ENCODE results near the gene RAB30. TPM values are rescaled to one million over a fixed set of nuclear protein-coding genes. Genes with fewer than 3 reads are reported as not detected.
A peak's percentile ranks its signal among the peaks of the same experiment; 100 is the strongest.

RAB30 gene
- total RNA-seq, 1 donor from 2014 or later, result 7.7 TPM

DNA sequence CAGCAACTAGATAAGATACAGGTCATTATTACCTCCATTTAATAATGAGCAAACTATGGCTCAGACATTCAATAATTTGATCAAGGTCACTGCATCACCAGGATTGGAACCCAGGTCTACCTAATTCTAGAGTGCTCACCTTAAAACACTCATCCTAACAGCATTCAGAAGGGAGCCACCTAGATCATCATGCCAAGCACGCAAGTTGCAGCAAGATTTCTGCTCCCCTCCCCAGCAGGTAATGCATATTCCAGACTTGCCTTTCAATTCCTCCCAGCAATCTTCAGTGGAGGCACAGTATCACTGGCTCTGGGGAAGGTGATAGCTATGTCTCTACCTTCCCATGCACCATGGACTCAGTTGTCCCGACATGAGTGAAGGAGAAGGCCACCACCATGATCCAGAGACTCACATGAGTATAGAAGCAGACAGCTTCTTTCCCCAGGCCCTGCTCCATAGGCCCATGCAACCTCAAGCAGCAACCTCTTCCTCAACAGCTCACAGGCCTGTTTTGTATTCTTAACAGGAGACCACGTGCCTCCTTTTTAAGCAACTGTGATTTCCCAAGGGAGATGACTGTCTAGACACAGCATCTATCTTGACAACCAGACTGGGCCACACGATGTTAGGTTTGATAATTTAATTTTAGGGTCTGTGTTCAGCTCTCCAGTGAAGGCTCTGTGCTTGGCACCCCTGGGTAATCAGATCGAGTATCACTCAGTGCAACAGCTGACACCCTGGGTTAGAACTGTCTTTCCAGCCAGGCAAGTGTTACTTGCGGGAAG lies 36.4 kb downstream of the RAB30 start:
- no peak for DNase-seq (ENCODE audit: low spot score in 2 of 2)
- H3K36me3 ChIP-seq, result no peaks in the 10 kb centered on the region
- H3K4me1 ChIP-seq, result peaks cover 4 to 13% of the 10 kb centered on the region in 2 donors
- H3K27me3 ChIP-seq, result no peaks in the 10 kb centered on the region
- H3K27ac ChIP-seq, result peak overlapping the region; percentile 44 to 80
- H3K4me3 ChIP-seq, result no peak overlapping the region
- intact Hi-C loops (cut with DNase I), result loop anchor here (2.0 kb wide), 1 partner anchor 16 kb away; no protein-coding TSS in a partner anchor
- TF ChIP-seq, protein P1, sequence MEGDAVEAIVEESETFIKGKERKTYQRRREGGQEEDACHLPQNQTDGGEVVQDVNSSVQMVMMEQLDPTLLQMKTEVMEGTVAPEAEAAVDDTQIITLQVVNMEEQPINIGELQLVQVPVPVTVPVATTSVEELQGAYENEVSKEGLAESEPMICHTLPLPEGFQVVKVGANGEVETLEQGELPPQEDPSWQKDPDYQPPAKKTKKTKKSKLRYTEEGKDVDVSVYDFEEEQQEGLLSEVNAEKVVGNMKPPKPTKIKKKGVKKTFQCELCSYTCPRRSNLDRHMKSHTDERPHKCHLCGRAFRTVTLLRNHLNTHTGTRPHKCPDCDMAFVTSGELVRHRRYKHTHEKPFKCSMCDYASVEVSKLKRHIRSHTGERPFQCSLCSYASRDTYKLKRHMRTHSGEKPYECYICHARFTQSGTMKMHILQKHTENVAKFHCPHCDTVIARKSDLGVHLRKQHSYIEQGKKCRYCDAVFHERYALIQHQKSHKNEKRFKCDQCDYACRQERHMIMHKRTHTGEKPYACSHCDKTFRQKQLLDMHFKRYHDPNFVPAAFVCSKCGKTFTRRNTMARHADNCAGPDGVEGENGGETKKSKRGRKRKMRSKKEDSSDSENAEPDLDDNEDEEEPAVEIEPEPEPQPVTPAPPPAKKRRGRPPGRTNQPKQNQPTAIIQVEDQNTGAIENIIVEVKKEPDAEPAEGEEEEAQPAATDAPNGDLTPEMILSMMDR (IDR thresholded peaks at IDR 0.05), result no peak
- H3K9me3 ChIP-seq, result no peaks in the 10 kb centered on the region

DNA sequence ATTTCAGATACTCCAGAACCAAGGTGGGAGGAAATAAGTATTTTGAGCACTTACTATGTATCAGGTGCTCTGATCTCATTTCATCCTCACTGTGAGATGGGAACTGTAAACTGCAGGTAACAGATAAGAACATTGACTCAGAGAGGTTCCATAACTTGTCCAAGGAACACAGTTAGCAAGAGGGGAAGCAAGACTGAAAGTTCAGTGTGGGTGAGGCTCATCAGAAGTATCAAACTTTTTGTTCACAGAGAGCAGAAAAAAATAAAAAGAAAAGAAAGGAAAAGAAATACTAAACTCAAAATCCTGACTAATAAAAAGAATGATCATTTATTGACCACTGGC lies 37.1 kb downstream of the RAB30 start:
- TF ChIP-seq, protein P1 (IDR thresholded peaks at IDR 0.05), result no peak
- DNase-seq (ENCODE audit: low spot score in 2 of 2), result no peak
- Histone ChIP-seq H3K4me1 (peaks cover 4 to 13% of the 10 kb centered on the region in 2 donors), H3K27me3 (no peaks in the 10 kb centered on the region), H3K36me3 (no peaks in the 10 kb centered on the region), H3K4me3 (peak overlapping the region in 1 of 2 donors; percentile 41), H3K9me3 (no peaks in the 10 kb centered on the region), H3K27ac (peak overlapping the region; percentile 80 to 83)
- intact Hi-C loops (cut with DNase I), result loop anchor here (1.0 to 2.0 kb wide), 2 partner anchors 16 to 37 kb away; partner anchors contain the start of gene RAB30

DNA sequence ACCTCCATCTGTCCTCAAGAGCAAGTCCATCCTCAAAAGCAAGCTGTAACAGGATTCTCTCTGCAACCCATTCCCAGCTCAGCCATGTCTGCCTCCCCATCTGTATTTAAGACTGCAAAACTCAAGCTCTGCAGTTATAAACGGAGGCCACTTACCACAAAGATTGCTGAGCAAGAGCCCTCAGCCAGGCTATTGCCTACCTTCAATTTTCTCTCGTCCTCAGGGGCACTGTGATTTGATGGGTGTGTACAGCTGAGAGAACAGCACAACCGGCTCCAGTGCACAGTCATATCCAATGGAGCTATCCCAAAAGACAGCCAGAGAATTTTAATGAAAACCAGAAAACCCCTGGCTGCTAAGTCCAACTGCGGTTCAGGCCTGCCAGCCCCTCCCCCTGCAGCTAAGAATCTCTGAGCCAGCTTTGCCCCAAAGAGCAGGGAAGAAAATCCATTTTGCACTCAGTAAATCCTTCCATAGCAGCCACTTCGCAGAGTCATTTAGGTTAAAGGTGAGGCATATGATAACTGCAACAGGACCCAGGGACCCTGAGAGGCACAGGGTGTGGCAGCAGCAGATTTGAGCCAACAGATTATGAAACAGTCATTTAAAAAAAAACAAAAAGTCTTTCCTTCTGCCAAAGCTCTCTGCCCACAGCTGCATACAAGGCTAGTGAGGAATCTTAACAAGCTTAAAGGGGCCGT lies 37.6 kb downstream of the RAB30 start:
- DNase-seq (ENCODE audit: low spot score in 2 of 2), result peak in 1 of 2 donors; percentile 72
- Histone ChIP-seq H3K4me3 (peak overlapping the region; percentile 32 to 41), H3K27ac (peak overlapping the region; percentile 80 to 83), H3K36me3 (no peaks in the 10 kb centered on the region), H3K9me3 (no peaks in the 10 kb centered on the region), H3K27me3 (no peaks in the 10 kb centered on the region), H3K4me1 (peaks cover 4 to 13% of the 10 kb centered on the region in 2 donors)
- TF ChIP-seq, protein P1 (IDR thresholded peaks at IDR 0.05), result no peak
- intact Hi-C loops (cut with DNase I), result loop anchor here (1.0 to 2.0 kb wide), 2 partner anchors 17 to 37 kb away; partner anchors contain the start of gene RAB30

DNA sequence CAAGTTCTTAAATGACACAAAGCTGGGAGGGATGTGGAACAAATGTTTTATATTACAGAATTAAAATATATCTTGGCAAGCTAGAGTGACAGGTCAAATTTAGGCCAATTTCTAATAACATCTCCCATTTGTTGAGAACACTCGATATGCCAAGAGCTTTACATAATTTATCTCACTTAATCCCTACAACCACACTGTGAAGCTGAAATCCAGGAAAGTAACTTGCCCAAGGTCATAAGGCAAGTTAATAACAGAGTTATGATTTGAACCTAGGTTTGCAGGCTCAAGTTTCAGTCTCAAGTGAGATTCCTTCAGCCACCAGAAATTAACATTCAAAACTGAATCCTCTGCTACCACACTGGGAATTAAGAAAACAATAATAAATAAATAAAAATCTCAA lies 38.3 kb downstream of the RAB30 start:
- H3K9me3 ChIP-seq, result no peaks in the 10 kb centered on the region
- no peaks in the 10 kb centered on the region for H3K27me3 ChIP-seq
- intact Hi-C loops (cut with DNase I), result no loop called here
- H3K27ac ChIP-seq, result peak overlapping the region; percentile 80 to 83
- peaks cover 4 to 13% of the 10 kb centered on the region in 2 donors for H3K4me1 ChIP-seq
- TF ChIP-seq, protein P1 (IDR thresholded peaks at IDR 0.05), result no peak
- H3K4me3 ChIP-seq, result peak overlapping the region in 1 of 2 donors; percentile 41
- no peak for DNase-seq (ENCODE audit: low spot score in 2 of 2)
- H3K36me3 ChIP-seq, result no peaks in the 10 kb centered on the region

DNA sequence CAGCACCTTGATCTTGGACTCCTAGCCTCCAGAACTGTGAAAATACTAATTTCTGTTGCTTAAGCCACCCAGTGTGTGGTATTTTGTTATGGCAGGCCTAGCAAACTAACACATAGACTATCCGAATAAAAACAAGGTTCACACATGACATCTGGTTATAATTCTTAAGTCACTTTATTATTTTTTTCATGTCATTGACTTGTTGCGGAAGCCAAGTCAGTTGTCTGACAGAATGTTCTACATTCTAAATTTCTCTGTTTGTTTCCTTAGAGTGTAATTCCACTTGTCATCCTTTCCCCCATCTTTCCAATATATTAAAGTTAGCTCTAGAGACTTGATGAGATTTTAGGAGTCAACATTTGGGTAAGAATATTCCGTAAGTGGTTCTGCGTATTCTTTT lies 40.6 kb downstream of the RAB30 start:
- H3K4me1 ChIP-seq, result peaks cover 4 to 13% of the 10 kb centered on the region in 2 donors
- no peak overlapping the region for H3K4me3 ChIP-seq
- no peaks in the 10 kb centered on the region for H3K36me3 ChIP-seq
- no peaks in the 10 kb centered on the region for H3K27me3 ChIP-seq
- H3K27ac ChIP-seq, result peak overlapping the region in 1 of 2 donors; percentile 80
- TF ChIP-seq, protein P1 (IDR thresholded peaks at IDR 0.05), result no peak
- no peaks in the 10 kb centered on the region for H3K9me3 ChIP-seq
- DNase-seq (ENCODE audit: low spot score in 2 of 2), result no peak
- intact Hi-C loops (cut with DNase I), result no loop called here

All from ascending aorta (tissue), 2 donors.